HUDEP-2 (cell line): ENCODE data around the gene PCDHGB6.
A peak's percentile ranks its signal among the peaks of the same experiment; 100 is the strongest.

ENCODE experiments used
- DNase-seq, 76 experiments: peaks; one replicate each; lab custom pipeline; 2025; ENCODE audit not compliant: unreplicated experiment in 76 of 76; lab: John Stamatoyannopoulos, UW

The PCDHGB6 gene

DNA sequence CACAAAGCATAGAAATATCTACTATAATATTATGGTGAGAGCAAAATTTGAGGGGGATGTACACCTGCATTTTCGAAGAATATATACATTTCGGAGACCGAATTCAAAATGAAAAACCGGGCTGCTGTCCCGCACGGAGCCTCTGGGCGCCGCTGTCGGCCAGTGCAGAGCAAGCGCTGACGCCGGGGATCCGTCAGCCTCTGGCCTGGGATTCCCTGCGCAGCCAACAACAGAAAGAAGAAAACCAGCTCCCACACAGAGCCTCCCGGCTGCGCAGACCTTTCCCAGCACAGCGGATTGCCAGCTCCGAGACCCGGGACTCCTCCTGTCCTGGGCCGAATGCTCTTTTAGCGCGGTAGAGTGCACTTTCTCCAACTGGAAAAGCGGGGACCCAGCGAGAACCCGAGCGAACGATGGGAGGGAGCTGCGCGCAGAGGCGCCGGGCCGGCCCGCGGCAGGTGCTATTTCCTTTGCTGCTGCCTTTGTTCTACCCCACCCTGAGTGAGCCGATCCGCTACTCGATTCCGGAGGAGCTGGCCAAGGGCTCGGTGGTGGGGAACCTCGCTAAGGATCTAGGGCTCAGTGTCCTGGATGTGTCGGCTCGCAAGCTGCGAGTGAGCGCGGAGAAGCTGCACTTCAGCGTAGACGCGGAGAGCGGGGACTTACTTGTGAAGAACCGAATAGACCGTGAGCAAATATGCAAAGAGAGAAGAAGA, at the start of gene PCDHGB6:
PCDHGB6 (plus strand) TSS at position 232 of the 716 bp plus-strand sequence; CDS start at position 414, 182 bp downstream.
- DNase-seq, result peak in 10 of 76 experiments; percentile 3 to 22 (median 14)

GRCh38 chr5:141359790-141360426, 47.9 kb upstream of the PCDHGB6 start, which contains the start of gene PCDHGB2:
Gene PCDHGB2, plus strand, starts transcription at chr5:141359994. Its CDS starts 142 bp downstream, at chr5:141360136.
- no peak for DNase-seq

- no peak for DNase-seq
Measured at GRCh38 chr5:141360685-141361084, 47.1 kb upstream of the PCDHGB6 start.

DNA sequence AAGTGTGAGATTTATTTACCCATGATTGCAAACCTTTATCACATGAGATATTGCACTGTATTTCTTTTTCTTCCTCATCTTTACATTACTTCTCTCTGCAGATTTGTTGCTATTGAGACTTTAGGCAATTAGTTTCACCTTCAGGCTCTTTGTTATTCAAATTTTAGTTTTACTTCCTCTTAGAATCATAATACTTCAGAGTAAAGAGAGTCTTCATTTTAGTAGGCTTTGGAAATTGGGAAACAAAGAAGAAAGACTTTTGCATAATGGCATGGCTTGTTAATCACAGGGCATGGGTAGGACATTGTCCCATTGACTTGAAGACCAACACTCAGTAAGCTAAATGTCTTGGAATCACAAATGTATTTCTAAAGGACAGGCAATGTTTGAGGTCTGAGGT, 45.1 kb upstream of the PCDHGB6 start:
- DNase-seq, result no peak

DNA sequence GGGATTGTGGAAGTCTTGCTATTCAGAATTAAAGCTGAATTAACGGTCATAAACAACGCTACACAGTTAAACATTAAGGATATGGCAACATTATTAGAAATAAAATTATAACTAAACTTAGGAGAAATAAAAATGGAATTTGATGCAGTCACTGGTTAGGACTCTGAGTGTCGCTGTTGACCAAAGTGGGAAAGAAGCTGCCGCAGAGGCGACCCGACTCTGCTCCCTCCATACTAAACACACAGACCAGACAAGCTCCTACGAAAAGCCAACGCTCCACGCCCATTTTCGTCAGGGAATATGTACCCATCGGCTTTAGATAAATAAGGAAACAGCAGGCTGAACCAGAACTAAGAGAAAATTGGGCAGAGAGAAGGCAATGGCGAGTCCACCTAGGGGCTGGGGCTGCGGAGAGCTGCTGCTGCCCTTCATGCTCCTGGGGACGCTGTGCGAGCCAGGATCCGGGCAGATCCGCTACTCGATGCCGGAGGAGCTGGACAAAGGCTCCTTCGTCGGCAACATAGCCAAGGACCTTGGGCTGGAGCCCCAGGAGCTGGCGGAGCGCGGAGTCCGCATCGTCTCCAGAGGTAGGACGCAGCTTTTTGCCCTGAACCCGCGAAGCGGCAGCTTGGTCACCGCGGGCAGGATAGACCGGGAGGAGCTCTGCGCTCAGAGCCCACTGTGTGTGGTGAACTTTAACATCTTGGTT, 43.7 kb upstream of the PCDHGB6 start, which contains the start of gene PCDHGA5:
PCDHGA5 (plus strand) TSS at position 211 of the 709 bp plus-strand sequence; CDS start at position 380, 169 bp downstream.
- DNase-seq, result no peak

DNA sequence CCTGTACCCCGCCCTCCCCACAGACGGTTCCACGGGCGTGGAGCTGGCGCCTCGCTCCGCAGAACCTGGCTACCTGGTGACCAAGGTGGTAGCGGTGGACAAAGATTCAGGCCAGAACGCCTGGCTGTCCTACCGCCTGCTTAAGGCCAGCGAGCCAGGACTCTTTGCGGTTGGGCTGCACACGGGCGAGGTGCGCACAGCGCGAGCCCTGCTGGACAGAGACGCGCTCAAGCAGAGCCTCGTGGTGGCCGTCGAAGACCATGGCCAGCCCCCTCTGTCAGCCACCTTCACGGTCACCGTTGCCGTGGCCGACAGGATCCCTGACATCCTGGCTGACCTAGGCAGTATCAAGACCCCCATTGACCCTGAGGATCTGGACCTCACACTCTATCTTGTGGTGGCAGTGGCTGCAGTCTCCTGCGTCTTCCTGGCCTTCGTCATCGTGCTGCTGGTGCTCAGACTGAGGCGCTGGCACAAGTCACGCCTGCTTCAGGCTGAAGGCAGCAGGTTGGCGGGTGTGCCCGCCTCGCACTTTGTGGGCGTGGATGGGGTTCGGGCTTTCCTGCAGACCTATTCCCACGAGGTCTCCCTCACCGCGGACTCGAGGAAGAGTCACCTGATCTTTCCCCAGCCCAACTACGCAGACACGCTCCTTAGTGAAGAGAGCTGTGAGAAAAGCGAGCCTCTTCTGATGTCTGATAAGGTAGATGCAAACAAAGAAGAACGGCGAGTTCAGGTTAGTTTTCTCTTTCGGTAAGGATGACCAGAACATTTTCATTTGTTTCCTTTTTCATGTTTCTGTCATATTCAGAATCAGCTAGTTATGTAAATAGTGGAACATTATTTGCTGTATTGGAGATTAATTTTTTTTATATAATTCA, 41.6 kb upstream of the PCDHGB6 start:
- no peak for DNase-seq

DNA sequence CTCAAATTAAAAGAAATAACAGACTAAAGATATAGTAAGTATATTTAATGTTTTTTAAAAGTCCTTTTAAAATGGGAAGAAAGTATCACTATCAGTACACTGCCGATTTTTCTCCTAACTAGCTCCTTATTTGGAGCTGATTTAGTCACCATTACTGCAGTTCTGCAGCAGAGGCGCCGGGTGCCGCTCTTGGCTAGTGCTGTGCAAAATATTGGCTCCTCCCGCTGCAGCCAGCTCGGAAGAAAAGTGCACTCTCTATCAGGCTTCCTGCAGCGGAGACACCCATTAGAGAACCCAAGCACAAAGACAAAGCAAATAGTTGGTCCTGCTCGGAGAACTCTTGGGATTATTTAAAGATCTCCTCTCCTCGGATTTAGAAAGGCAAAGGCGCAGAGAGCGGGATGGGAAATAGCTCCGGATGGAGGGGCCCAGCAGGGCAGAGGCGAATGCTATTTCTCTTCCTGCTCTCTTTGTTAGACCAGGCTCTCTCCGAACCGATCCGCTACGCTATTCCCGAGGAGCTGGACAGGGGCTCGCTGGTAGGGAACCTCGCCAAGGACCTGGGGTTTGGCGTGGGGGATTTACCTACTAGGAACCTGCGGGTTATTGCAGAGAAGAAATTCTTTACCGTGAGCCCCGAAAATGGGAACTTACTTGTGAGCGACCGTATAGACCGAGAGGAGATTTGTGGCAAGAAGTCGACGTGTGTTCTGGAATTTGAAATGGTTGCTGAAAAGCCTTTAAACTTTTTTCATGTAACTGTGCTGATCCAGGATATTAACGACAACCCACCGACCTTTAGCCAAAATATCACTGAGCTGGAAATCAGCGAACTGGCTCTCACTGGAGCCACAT, 37.6 kb upstream of the PCDHGB6 start, which contains the start of gene PCDHGB3:
PCDHGB3 (plus strand) TSS at position 249 of the 855 bp plus-strand sequence; CDS start at position 402, 153 bp downstream.
- DNase-seq, result peak in 18 of 76 experiments; percentile 1 to 38 (median 12)

GRCh38 chr5:141371572-141372475, 36.0 kb upstream of the PCDHGB6 start:
- no peak for DNase-seq

- peak in 1 of 76 experiments; percentile 1 for DNase-seq
Measured at GRCh38 chr5:141373673-141374317, 34.0 kb upstream of the PCDHGB6 start, which contains the start of gene PCDHGA6. Gene PCDHGA6, plus strand, starts transcription at chr5:141373891. Its CDS starts 193 bp downstream, at chr5:141374084.

- no peak for DNase-seq
Measured at GRCh38 chr5:141374627-141375026, 33.2 kb upstream of the PCDHGB6 start.

- peak in 1 of 76 experiments; percentile 3 for DNase-seq
Measured at GRCh38 chr5:141375444-141376155, 32.2 kb upstream of the PCDHGB6 start.

DNA sequence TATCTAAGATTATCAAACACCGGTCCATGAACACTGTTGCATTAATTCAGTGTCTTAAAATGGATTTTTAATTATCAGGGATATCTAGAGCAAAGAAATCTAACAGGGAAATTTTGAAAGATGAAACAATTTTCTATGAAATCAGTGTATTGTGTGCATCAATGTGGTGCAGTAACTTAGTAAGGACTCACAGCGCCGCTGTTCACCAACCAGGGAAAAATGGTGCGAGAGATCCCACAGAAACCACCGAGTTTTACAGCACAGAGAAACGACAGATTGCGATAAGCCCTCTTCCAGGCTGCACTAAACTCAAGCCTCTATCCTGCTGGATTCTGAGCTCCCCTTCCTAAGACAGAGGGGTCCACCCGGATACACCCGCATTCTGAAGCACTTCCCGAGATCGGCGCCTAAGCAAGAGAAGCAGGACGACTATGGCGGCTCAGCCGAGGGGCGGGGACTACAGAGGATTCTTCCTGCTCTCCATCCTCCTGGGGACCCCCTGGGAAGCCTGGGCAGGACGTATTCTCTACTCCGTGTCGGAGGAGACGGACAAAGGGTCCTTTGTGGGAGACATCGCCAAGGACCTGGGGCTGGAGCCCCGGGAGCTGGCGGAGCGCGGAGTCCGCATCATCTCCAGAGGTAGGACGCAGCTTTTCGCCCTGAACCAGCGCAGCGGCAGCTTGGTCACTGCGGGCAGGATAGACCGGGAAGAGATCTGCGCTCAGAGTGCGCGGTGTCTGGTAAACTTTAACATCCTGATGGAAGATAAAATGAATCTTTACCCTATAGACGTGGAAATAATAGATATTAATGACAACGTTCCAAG, 25.1 kb upstream of the PCDHGB6 start, which contains the start of gene PCDHGA7:
PCDHGA7 (plus strand) TSS at position 274 of the 826 bp plus-strand sequence; CDS start at position 432, 158 bp downstream.
- no peak for DNase-seq

DNA sequence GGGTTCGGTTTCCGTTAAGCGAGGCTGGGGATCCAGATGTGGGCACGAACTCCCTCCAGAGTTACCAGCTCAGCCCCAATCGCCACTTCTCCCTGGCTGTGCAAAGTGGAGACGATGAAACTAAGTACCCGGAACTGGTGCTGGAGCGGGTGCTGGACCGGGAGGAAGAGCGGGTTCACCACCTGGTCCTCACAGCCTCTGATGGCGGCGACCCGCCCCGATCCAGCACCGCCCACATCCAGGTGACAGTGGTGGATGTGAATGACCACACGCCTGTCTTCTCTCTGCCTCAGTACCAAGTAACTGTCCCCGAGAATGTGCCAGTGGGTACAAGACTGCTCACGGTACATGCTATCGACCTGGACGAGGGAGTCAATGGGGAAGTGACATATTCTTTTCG, 24.5 kb upstream of the PCDHGB6 start:
- no peak for DNase-seq

DNA sequence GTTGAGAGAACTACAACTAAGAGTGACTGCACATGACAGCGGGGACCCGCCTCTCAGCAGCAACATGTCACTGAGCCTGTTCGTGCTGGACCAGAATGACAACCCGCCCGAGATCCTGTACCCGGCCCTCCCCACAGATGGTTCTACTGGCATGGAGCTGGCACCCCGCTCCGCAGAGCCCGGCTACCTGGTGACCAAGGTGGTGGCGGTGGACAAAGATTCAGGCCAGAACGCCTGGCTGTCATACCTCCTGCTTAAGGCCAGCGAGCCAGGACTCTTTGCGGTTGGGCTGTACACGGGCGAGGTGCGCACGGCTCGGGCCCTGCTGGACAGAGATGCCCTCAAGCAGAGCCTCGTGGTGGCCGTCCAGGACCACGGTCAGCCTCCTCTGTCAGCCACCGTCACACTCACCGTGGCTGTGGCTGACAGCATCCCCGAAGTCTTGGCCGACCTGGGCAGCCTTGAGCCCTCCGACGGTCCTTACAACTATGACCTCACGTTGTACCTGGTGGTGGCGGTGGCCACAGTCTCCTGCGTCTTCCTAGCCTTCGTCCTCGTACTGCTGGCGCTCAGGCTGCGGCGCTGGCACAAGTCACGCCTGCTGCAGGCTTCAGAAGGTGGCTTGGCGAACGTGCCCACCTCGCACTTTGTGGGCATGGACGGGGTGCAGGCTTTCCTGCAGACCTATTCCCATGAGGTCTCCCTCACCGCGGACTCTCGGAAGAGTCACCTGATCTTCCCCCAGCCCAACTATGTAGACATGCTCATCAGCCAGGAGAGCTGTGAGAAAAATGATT, 23.2 kb upstream of the PCDHGB6 start:
- no peak for DNase-seq
